Stimulated activated CD4-positive, alpha-beta T cell treated with anti-CD3 and anti-CD28 coated beads, Interleukin-4, amount 100 ng/mL, for 4 hours (primary cell): ENCODE measurements around the gene TMEM225.
"Not testable (repeated sequence)": the region's sequence is repeated elsewhere in the genome, so short reads cannot be mapped to it uniquely, and the experiment has no call there.

Experiments used
- DNase-seq, 2 experiments: peaks; one replicate each; pipeline ENCODE4 v3.0.0-alpha.2; 2020

The TMEM225 gene

GRCh38 chr11:123885570-123885969, at the start of gene TMEM225:
TMEM225 (minus strand) TSS chr11:123885670; CDS start chr11:123885425, 245 bp downstream.
- DNase-seq: no peak

- DNase-seq: no peak
These were observed 38.6 kb upstream of the TMEM225 start for GRCh38 chr11:123924027-123924426.

- DNase-seq: no peak
These were observed 35.5 kb upstream of the TMEM225 start for GRCh38 chr11:123920943-123921342.

GRCh38 chr11:123905826-123906225, 20.4 kb upstream of the TMEM225 start:
- no peak for DNase-seq

- DNase-seq: no peak
These were observed 19.5 kb upstream of the TMEM225 start for GRCh38 chr11:123904932-123905331.

GRCh38 chr11:123903932-123904331, 18.5 kb upstream of the TMEM225 start:
- DNase-seq: no peak

- no peak for DNase-seq
These were observed 16.4 kb upstream of the TMEM225 start, which contains the start of gene OR8D4 for GRCh38 chr11:123901867-123902266. OR8D4 (plus strand) TSS chr11:123902167; CDS start chr11:123906432, 4,265 bp downstream.

- DNase-seq: no peak
These were observed 14.3 kb upstream of the TMEM225 start for GRCh38 chr11:123899792-123900191.

GRCh38 chr11:123892031-123892430, 6.6 kb upstream of the TMEM225 start:
- no peak for DNase-seq

GRCh38 chr11:123880912-123881311, 4.6 kb downstream of the TMEM225 start:
- no peak for DNase-seq

- DNase-seq: not testable (repeated sequence)
These were observed 17.7 kb downstream of the TMEM225 start for GRCh38 chr11:123867795-123868194.

- DNase-seq: not testable (repeated sequence)
These were observed 20.2 kb downstream of the TMEM225 start for GRCh38 chr11:123865293-123865692.

- DNase-seq: no peak
These were observed 25.7 kb downstream of the TMEM225 start for GRCh38 chr11:123859731-123860130.

GRCh38 chr11:123856444-123856843, 29.0 kb downstream of the TMEM225 start:
- no peak for DNase-seq

GRCh38 chr11:123853038-123853437, 32.4 kb downstream of the TMEM225 start:
- no peak for DNase-seq

GRCh38 chr11:123852321-123852720, 33.1 kb downstream of the TMEM225 start:
- no peak for DNase-seq

GRCh38 chr11:123851110-123851509, 34.4 kb downstream of the TMEM225 start:
- DNase-seq: no peak

GRCh38 chr11:123841174-123841573, 44.3 kb downstream of the TMEM225 start:
- no peak for DNase-seq

- no peak for DNase-seq
These were observed 46.3 kb downstream of the TMEM225 start for GRCh38 chr11:123839131-123839530.

- no peak for DNase-seq
These were observed 46.8 kb downstream of the TMEM225 start for GRCh38 chr11:123838659-123839058.

- DNase-seq: no peak
These were observed 47.3 kb downstream of the TMEM225 start for GRCh38 chr11:123838199-123838598.

GRCh38 chr11:123833095-123833494, 52.4 kb downstream of the TMEM225 start:
- DNase-seq: no peak
